Sciatic nerve (tissue), 2 donors: ENCODE results near the gene CLTRN. TPM values are rescaled to one million over a fixed set of nuclear protein-coding genes. Genes with fewer than 3 reads are reported as not detected.
"Not testable (repeated sequence)": the region's sequence is repeated elsewhere in the genome, so short reads cannot be mapped to it uniquely, and the experiment has no call there.

Experiments
- ATAC-seq: fragments of 200-7000 bp; cut with Tn5 transposase; one replicate; pipeline ENCODE4 v1.9.1; 2020; ENCODE audit warnings: mild to moderate bottlenecking, moderate library complexity
- DNase-seq: peaks from one replicate; pipeline ENCODE4 v3.0.0-alpha.2; 2020; ENCODE audit warnings: low spot score
- intact Hi-C: fragments of 100-400 bp; cut with DNase I; formaldehyde crosslinking; loops from one replicate; pipeline ENCODE4 v1.14.2; 2022
- total RNA-seq: library from RNA; stranded (reverse); fragmentation: NEBNext Ultra II Directional; extraction: Animal tissue kit (Norgen Biotek cat#: 25700); gene quantifications from one replicate; pipeline ENCODE4 v1.2.1, GENCODE V29; 2021
- donor health status: DM: no; HTN: no; CAD: no.
- donor health status: DM: no; HTN: no; CAD: no.

The CLTRN gene
- total RNA-seq, 1 donor from 2014 or later = 0.45 TPM

- no peak for ATAC-seq
- intact Hi-C loops = no loop called here
- no peak for DNase-seq
Observed at GRCh38 chrX:15663439-15663838, 1.2 kb downstream of the CLTRN start.

GRCh38 chrX:15654804-15655203 lies 9.8 kb downstream of the CLTRN start:
- DNase-seq, ATAC-seq, intact Hi-C loops: not testable (repeated sequence)

- intact Hi-C loops = no loop called here
- ATAC-seq (no peak), DNase-seq (no peak)
Observed at GRCh38 chrX:15653961-15654360, 10.6 kb downstream of the CLTRN start.

DNA sequence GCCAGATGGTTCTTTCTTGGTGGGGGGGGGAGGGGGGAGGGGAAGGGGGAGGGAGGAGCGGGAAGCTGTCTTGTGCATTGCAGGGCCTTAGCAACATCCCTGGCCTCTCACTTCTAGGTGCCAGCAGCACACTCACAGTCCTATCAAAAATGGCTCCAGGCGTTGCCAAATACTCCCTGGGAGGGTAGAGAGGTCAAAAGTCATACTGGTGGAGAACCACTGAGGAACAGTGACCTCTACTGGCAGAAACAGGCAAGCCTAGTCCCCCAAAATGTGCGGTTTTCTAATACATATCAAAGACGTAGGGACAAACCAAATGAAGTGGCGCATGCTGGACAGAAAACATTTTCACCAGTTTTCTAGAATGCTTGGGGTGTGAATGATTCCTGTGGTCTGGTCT lies 17.1 kb downstream of the CLTRN start:
- ATAC-seq, DNase-seq, intact Hi-C loops: not testable (repeated sequence)

DNA sequence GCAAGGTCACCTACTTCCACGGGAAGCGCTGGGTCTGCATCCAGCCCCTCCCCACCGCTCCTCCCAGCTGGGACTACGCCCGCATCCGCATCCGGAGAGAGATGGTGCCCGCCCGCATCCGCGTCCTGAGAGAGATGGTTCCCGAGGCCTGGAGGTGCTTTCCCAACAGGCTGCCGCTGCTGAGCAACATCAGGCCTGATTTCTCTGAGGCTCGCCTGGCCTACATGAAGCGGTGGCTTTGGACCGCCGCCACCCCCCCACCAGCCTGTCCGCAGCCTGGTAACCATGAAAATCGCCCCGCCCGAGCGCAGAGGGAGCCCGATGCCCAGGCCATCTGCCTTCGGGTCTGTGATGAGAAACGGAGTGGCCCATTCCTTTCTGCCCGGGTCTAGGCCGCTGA lies 18.1 kb downstream of the CLTRN start:
- peak; percentile 56 for DNase-seq
- no peak for ATAC-seq
- intact Hi-C loops = no loop called here

DNA sequence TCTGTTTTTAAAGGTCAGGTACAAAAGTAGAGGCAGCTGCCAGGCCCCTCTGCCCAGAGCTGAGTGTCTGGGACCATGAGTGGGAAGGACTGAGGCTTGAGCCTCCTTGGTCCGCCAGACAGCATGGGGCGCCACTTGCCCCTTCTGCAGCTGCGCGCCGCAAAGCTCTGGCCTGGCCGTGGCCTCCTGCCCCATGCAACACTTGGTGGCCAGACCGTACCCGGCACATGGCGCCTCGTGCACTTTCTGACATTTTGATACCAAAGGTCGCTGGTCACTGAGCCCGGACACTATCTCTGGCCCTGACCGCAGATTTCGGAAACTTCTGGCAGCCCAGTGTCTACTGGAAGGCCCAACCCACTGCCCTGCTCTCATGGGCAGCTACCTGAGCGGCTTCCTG lies 18.6 kb downstream of the CLTRN start:
- DNase-seq (no peak), ATAC-seq (no peak)
- intact Hi-C loops = no loop called here

GRCh38 chrX:15645266-15645665 lies 19.3 kb downstream of the CLTRN start:
- intact Hi-C loops = no loop called here
- ATAC-seq (no peak), DNase-seq (no peak)

GRCh38 chrX:15644560-15644872 lies 20.1 kb downstream of the CLTRN start:
- ATAC-seq (no peak), DNase-seq (no peak)
- intact Hi-C loops = no loop called here

- ATAC-seq (no peak), DNase-seq (no peak)
- intact Hi-C loops = no loop called here
Observed at GRCh38 chrX:15643786-15644559, 20.6 kb downstream of the CLTRN start.

GRCh38 chrX:15631637-15632036 lies 33.0 kb downstream of the CLTRN start:
- intact Hi-C loops = no loop called here
- DNase-seq (no peak), ATAC-seq (no peak)

- no peak for DNase-seq
- intact Hi-C loops = no loop called here
- ATAC-seq = no peak
Observed at GRCh38 chrX:15623054-15623453, 41.6 kb downstream of the CLTRN start.

GRCh38 chrX:15619053-15619755 lies 45.4 kb downstream of the CLTRN start:
- ATAC-seq (no peak), DNase-seq (no peak)
- intact Hi-C loops = no loop called here

GRCh38 chrX:15617111-15617510 lies 47.5 kb downstream of the CLTRN start:
- intact Hi-C loops = no loop called here
- ATAC-seq = no peak
- DNase-seq = no peak

GRCh38 chrX:15616531-15616930 lies 48.1 kb downstream of the CLTRN start:
- DNase-seq = no peak
- intact Hi-C loops = no loop called here
- peak; percentile 56 for ATAC-seq

- DNase-seq (no peak), ATAC-seq (no peak)
- intact Hi-C loops = no loop called here
Observed at GRCh38 chrX:15607067-15607466, 57.5 kb downstream of the CLTRN start.

- DNase-seq (no peak), ATAC-seq (no peak)
- intact Hi-C loops = no loop called here
Observed at GRCh38 chrX:15606136-15606535, 58.5 kb downstream of the CLTRN start.

DNA sequence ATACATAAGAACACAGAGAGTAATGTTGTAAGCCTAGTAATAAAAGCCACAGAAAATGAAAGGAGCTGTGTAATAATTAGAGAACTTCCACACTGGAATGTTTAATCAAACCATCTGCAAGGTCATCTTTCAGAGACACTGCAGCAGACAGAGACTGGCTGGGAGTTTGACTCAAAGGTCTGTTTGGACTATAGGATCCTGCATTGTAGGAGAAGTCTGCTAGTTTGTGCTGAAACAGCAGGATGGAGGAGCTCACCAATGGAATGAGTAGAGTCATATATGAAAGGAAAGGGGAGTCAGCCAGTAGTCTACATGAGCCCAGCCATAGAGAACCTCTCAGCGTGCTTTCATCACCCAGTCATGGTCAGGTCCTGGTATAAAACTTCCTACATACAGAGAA lies 59.4 kb downstream of the CLTRN start:
- intact Hi-C loops = no loop called here
- ATAC-seq (no peak), DNase-seq (no peak)

DNA sequence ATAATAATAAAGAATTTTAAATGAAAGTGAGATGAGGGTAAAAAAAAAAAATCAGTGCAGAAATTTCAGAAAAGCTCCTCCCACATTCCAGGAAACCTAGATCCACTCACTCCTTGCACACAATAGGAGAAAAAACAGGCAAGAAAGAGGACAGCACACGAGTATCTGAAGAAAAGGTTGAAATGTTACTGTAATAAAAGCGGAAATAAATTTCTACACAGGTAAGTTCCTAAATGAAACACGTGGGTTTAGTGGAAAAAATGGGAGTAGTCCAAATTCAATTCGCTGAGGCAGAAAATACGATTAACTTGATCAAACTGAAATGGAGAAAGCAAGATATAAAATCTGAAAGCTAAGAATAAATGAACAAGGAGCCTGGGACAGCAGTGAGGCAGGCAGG lies 61.8 kb downstream of the CLTRN start:
- ATAC-seq (no peak), DNase-seq (no peak)
- intact Hi-C loops = no loop called here

DNA sequence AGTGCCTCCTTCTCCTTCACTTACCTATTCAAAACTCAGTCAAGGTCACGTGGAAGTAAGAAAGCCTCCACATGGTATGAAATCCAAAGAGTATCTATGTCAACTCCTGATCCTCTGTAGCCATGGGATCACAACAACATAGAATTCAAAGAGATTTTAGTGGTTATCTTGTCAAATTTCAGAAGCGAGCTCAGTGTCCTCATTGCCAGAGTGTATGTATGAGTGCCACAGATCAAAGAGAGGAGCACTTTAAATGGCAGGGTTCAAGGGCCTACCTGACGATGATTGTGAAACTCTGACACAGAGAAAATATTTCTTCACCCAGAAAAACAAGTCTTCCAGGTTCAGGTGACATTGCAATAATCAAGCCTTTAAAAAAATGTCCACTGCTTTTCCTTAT lies 62.7 kb downstream of the CLTRN start:
- intact Hi-C loops = no loop called here
- no peak for ATAC-seq
- DNase-seq = no peak

DNA sequence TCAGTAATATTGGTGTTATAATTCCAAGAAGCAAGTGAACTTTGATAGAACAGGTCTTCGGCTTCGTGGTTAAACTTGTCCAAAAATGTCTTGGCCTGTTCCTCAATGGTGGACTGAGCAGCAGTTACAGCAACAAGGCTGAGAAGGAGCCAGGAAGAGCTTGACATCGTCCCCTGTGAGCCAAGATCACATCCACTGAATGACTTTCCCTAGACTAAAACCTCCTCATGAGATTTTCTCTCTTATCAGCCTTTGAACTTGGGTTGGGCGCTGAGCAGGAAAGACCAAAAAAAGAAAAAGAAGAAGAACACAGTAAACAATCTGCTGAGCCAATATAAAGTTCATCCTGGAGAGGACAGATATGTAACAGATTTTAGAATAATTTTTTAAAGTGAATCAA lies 63.9 kb downstream of the CLTRN start, which contains the start of gene ACE2:
Gene ACE2, minus strand, starts transcription at position 216 of the 400 bp plus-strand sequence. Its CDS starts 49 bp downstream, at position 167.
- DNase-seq (no peak), ATAC-seq (no peak)
- intact Hi-C loops = no loop called here

GRCh38 chrX:15600049-15600448 lies 64.6 kb downstream of the CLTRN start:
- intact Hi-C loops = no loop called here
- ATAC-seq = no peak
- DNase-seq = no peak
